Body of pancreas (tissue), 4 donors: Measurements from ENCODE around the gene KHDRBS2.

Source experiments
- CTCF ChIP-seq, 7 experiments: fragments of 450-650 bp in 4 of 7; fragments of 200-600 bp in 3 of 7; sonication (generic) in 3 of 7; IDR thresholded peaks; one replicate each; pipeline ENCODE4 v1.5.1; 2016 to 2019; ENCODE audit warnings: antibody characterized with exemption in 7 of 7
- POLR2A ChIP-seq, 3 donors: fragments of 450-650 bp; IDR thresholded peaks; one replicate each; pipeline ENCODE4 v1.6.1; 2016; ENCODE audit warnings: antibody characterized with exemption in 3 of 3, mild to moderate bottlenecking in 2 of 3

- TF ChIP-seq POLR2A (IDR thresholded peaks at IDR 0.05) (no peak), CTCF (IDR thresholded peaks at IDR 0.05) (no peak)
Measured at GRCh38 chr6:62262283-62262682, 23.7 kb downstream of the KHDRBS2 start.
